A549 (cell line): ENCODE measurements around the gene PPY. TPM values are rescaled to one million over a fixed set of nuclear protein-coding genes. Genes with fewer than 3 reads are reported as not detected.
"Not testable (repeated sequence)": the region's sequence is repeated elsewhere in the genome, so short reads cannot be mapped to it uniquely, and the experiment has no call there.

Experiments used
- ATAC-seq, 2 experiments: fragments of 200-7000 bp in 1 of 2; fragments of >200 bp in 1 of 2; cut with Nextera tagmentation in 1 of 2; cut with Tn5 transposase in 1 of 2; 3 replicates each; pipeline versions ENCODE4 v1.8.0 to v1.9.1; 2018 to 2020; ENCODE audit warnings: mild to moderate bottlenecking in 1 of 2, moderate library complexity in 1 of 2
- CTCF ChIA-PET: fragments of 300-600 bp; sonication (Branson Sonifier 250); formaldehyde crosslinking; extraction: SDS; loops from one replicate; lab custom pipeline; 2021; ENCODE audit warnings: antibody characterized with exemption, inconsistent platforms; lab: Yijun Ruan, JAX
- POLR2A ChIA-PET: fragments of 350-600 bp; formaldehyde crosslinking; extraction: SDS; loops from one replicate; lab custom pipeline; 2021; ENCODE audit warnings: antibody characterized with exemption, inconsistent platforms; lab: Yijun Ruan, JAX
- DNase-seq, 2 experiments: peaks; one replicate each; pipeline versions ENCODE4 v3.0.0 to v3.0.0-alpha.2; 2011 to 2016; ENCODE audit warnings: low read depth in 1 of 2, low spot score in 1 of 2
- FAIRE-seq: peaks from 2 replicates; lab custom pipeline; 2011; peaks lifted over from hg19 to GRCh38; lab: Jason Lieb, UNC
- H3K27ac ChIP-seq, 2 experiments: fragments of >200 bp; sonication (Bioruptor Twin); formaldehyde crosslinking; 3 replicates each; pipeline ENCODE4 v1.5.1; 2016 to 2017
- H3K4me1 ChIP-seq: fragments of >200 bp; sonication (Bioruptor Twin); formaldehyde crosslinking; 3 replicates; pipeline ENCODE4 v1.6.1; 2016
- H3K4me2 ChIP-seq: fragments of >200 bp; sonication (Bioruptor Twin); formaldehyde crosslinking; 3 replicates; pipeline ENCODE4 v1.6.1; 2016
- H3K4me3 ChIP-seq: fragments of >200 bp; sonication (Bioruptor Twin); formaldehyde crosslinking; 3 replicates; pipeline ENCODE4 v1.5.1; 2016
- H3K9me3 ChIP-seq: fragments of >200 bp; sonication (Bioruptor Twin); formaldehyde crosslinking; 3 replicates; pipeline ENCODE4 v1.6.1; 2016
- CBX2 ChIP-seq: fragments of 200-600 bp; sonication (generic); IDR thresholded peaks from 2 replicates; pipeline ENCODE4 v1.6.1; 2016; ENCODE audit warnings: low read depth, mild to moderate bottlenecking, borderline replicate concordance
- CBX8 ChIP-seq: fragments of 200-600 bp; sonication (generic); IDR thresholded peaks from 2 replicates; pipeline ENCODE4 v1.6.1; 2016
- CHD2 ChIP-seq: fragments of 150-350 bp; IDR thresholded peaks from 2 replicates; pipeline ENCODE4 v1.6.1; 2014; ENCODE audit warnings: low read length; ENCODE audit not compliant: partially characterized antibody
- FOSB ChIP-seq: fragments of 250-450 bp; sonication (Bioruptor Pico); IDR thresholded peaks from 2 replicates; pipeline ENCODE4 v1.5.0; 2020; ENCODE audit warnings: mild to moderate bottlenecking, moderate library complexity
- FOXS1 ChIP-seq: fragments of 250-450 bp; sonication (Bioruptor Pico); IDR thresholded peaks from 2 replicates; pipeline ENCODE4 v1.5.0; 2020; ENCODE audit warnings: mild to moderate bottlenecking, moderate library complexity
- HOXB13 ChIP-seq: fragments of 250-450 bp; sonication (Bioruptor Pico); IDR thresholded peaks from 2 replicates; pipeline ENCODE4 v1.5.0; 2020; ENCODE audit warnings: low read depth, mild to moderate bottlenecking, moderate library complexity
- HOXB5 ChIP-seq: fragments of 250-450 bp; sonication (Bioruptor Pico); IDR thresholded peaks from 2 replicates; pipeline ENCODE4 v1.5.0; 2020; ENCODE audit warnings: mild to moderate bottlenecking, moderate library complexity
- JUNB ChIP-seq: fragments of >200 bp; sonication (Bioruptor Twin); formaldehyde crosslinking; IDR thresholded peaks from 2 replicates; pipeline ENCODE4 v1.6.1; 2016
- KDM1A ChIP-seq: fragments of 200-600 bp; sonication (generic); IDR thresholded peaks from 2 replicates; pipeline ENCODE4 v1.6.1; 2016; ENCODE audit warnings: low read depth, mild to moderate bottlenecking
- KDM5A ChIP-seq: fragments of 200-600 bp; sonication (generic); IDR thresholded peaks from 2 replicates; pipeline ENCODE4 v1.6.1; 2016; ENCODE audit warnings: antibody characterized with exemption, mild to moderate bottlenecking
- MAFK ChIP-seq: fragments of 450-650 bp; IDR thresholded peaks from 2 replicates; pipeline ENCODE4 v1.6.1; 2014; ENCODE audit not compliant: partially characterized antibody
- MAZ ChIP-seq: fragments of 150-350 bp; IDR thresholded peaks from 2 replicates; pipeline ENCODE4 v1.6.1; 2014; ENCODE audit warnings: antibody characterized with exemption, low read depth, low read length, borderline replicate concordance
- NFE2L2 ChIP-seq: fragments of 150-350 bp; conservative IDR thresholded peaks from 2 replicates; pipeline ENCODE4 v1.6.1; 2014; ENCODE audit warnings: low read length
- NPAS2 ChIP-seq: fragments of 250-450 bp; sonication (Bioruptor Pico); IDR thresholded peaks from 2 replicates; pipeline ENCODE4 v1.8.0; 2022; ENCODE audit warnings: mild to moderate bottlenecking, moderate library complexity, borderline replicate concordance
- RAD21 ChIP-seq, 2 experiments: fragments of >200 bp in 1 of 2; sonication (Bioruptor Twin) in 1 of 2; formaldehyde crosslinking in 1 of 2; IDR thresholded peaks in 1 of 2; conservative IDR thresholded peaks in 1 of 2; 2 replicates in 1 of 2; 3 replicates in 1 of 2; pipeline ENCODE4 v1.6.1; 2012 to 2018; ENCODE audit warnings: inconsistent platforms in 1 of 2
- RNF2 ChIP-seq: fragments of 200-600 bp; sonication (generic); IDR thresholded peaks from 2 replicates; pipeline ENCODE4 v1.6.1; 2016; ENCODE audit warnings: low read depth, mild to moderate bottlenecking, antibody characterized with exemption, moderate library complexity, borderline replicate concordance
- SMC3 ChIP-seq: fragments of >200 bp; sonication (Bioruptor Twin); formaldehyde crosslinking; IDR thresholded peaks from 3 replicates; pipeline ENCODE4 v1.6.1; 2018; ENCODE audit warnings: inconsistent platforms
- TFCP2L1 ChIP-seq: fragments of 250-450 bp; sonication (Bioruptor Pico); IDR thresholded peaks from 2 replicates; pipeline ENCODE4 v1.5.0; 2021; ENCODE audit warnings: mild to moderate bottlenecking
- ZC3H11A ChIP-seq: fragments of 450-650 bp; IDR thresholded peaks from 2 replicates; pipeline ENCODE4 v1.6.1; 2014; ENCODE audit warnings: antibody characterized with exemption, mild to moderate bottlenecking
- ZFP36 ChIP-seq: fragments of 450-650 bp; IDR thresholded peaks from 2 replicates; pipeline ENCODE4 v1.6.1; 2014; ENCODE audit warnings: borderline replicate concordance; ENCODE audit not compliant: partially characterized antibody
- WGBS: methylation state at CpG from one replicate; pipeline ENCODE4 v1.1.6; 2017; ENCODE audit errors: missing lambda C conversion rate; 5-methylcytosine and 5-hydroxymethylcytosine counted together
- polyA plus RNA-seq, 4 experiments: library from polyadenylated mRNA; depleted of rRNA in 3 of 4; stranded (reverse); fragments of >200 nt; fragmentation: RNase III in 1 of 4; extraction: RNeasy Plus Mini Kit Qiagen cat#74134 plus additional on column Dnase treatment in 1 of 4; gene quantifications; 2 replicates in 3 of 4; 3 replicates in 1 of 4; pipeline ENCODE4 v1.2.3, GENCODE V29; 2011 to 2017
- TF ChIP-seq, protein P1 (sequence below): fragments of 450-650 bp; IDR thresholded peaks from 2 replicates; pipeline ENCODE4 v1.6.1; 2014; ENCODE audit warnings: antibody characterized with exemption
- TF ChIP-seq, protein P2 (sequence below): IDR thresholded peaks from 2 replicates; pipeline ENCODE4 v1.6.1; 2012; ENCODE audit warnings: low read depth, borderline replicate concordance

PPY gene
- polyA plus RNA-seq, 2 of the 4 experiments (the other 2 are of a cell fraction), result not detected

DNA sequence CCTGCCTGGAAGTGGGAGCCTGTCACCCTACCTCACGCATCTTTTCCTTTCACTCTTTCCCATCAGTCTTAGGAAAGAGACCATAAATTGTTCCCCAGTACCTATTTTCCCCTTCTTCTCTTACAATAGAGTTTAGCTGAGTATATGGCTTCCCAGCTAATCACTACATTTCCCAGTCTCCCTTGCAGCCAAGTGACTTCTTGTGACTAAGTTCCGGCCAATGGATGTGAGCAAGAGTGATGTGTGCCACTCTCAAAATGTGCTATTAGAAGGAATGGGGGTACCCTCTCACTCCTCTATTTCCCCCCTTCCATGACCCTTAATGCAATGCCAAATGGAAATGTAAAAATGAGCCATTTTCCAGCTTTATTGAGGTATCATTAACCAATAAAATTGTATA is 19.7 kb upstream of the PPY start:
- ChIA-PET POLR2A (no interaction called here), CTCF (interaction anchor here (0.6 to 1.9 kb wide), 12 partner anchors 8 to 83 kb away, joined by 3 to 13 read pairs (median 4); no protein-coding TSS in a partner anchor)
- H3K4me2 ChIP-seq, result no peak overlapping the region
- H3K9me3 ChIP-seq, result no peaks in the 10 kb centered on the region
- H3K27ac ChIP-seq, result no peak overlapping the region
- ATAC-seq, result no peak
- H3K4me1 ChIP-seq, result no peaks in the 10 kb centered on the region
- H3K4me3 ChIP-seq, result no peak overlapping the region
- WGBS, result 92% methylated on average over 2 of the region's 2 CpGs
- no peak for TF ChIP-seq SMC3
- no peak for TF ChIP-seq HOXB13 (CRISPR knock-in tag)
- TF ChIP-seq FOSB (CRISPR knock-in tag), result no peak
- no peak for TF ChIP-seq TFCP2L1 (CRISPR knock-in tag)
- TF ChIP-seq FOXS1 (CRISPR knock-in tag), result no peak
- no peak for TF ChIP-seq CBX2
- no peak for TF ChIP-seq RNF2
- TF ChIP-seq KDM5A, result no peak
- no peak for TF ChIP-seq CHD2
- no peak for TF ChIP-seq NPAS2 (CRISPR knock-in tag)
- TF ChIP-seq, protein P1, sequence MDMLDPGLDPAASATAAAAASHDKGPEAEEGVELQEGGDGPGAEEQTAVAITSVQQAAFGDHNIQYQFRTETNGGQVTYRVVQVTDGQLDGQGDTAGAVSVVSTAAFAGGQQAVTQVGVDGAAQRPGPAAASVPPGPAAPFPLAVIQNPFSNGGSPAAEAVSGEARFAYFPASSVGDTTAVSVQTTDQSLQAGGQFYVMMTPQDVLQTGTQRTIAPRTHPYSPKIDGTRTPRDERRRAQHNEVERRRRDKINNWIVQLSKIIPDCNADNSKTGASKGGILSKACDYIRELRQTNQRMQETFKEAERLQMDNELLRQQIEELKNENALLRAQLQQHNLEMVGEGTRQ, result no peak
- no peak for TF ChIP-seq JUNB
- no peak for TF ChIP-seq MAZ
- no peak for TF ChIP-seq RAD21 (conservative IDR thresholded peaks at IDR 0.05 in 1 of 2, IDR thresholded peaks at IDR 0.05 in 1 of 2)
- TF ChIP-seq HOXB5 (CRISPR knock-in tag), result no peak
- no peak for TF ChIP-seq CBX8
- TF ChIP-seq NFE2L2, result no peak
- TF ChIP-seq, protein P2, sequence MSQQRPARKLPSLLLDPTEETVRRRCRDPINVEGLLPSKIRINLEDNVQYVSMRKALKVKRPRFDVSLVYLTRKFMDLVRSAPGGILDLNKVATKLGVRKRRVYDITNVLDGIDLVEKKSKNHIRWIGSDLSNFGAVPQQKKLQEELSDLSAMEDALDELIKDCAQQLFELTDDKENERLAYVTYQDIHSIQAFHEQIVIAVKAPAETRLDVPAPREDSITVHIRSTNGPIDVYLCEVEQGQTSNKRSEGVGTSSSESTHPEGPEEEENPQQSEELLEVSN, result no peak
- no peak for FAIRE-seq
- no peak for DNase-seq

DNA sequence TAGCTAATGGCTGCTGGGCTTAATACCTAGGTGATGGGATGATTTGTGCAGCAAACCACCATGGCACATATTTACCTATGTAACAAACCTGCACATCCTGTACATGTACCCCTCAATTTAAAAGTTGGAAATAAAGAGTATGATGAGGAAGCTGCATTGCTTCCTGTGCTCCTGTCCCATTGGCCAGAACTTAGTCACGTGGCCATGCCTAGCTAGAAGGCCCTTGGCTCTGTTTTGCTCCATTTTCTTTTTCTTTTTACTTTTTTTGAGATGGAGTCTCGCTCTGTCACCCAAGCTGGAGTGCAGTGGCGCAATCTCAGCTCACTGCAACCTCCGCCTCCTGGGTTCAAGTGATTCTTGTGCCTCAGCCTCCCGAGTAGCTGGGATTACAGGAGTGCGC is 19.0 kb upstream of the PPY start:
- not testable (repeated sequence) for FAIRE-seq
- TF ChIP-seq, protein P1, result peak; percentile 47
- TF ChIP-seq, all 56 proteins: peak for 1; not testable (repeated sequence) for 55
- H3K4me3 ChIP-seq, POLR2A ChIA-PET, H3K4me2 ChIP-seq, H3K27ac ChIP-seq, DNase-seq, H3K4me1 ChIP-seq, ATAC-seq, H3K9me3 ChIP-seq: not testable (repeated sequence)
- WGBS, result 80% methylated on average over 6 of the region's 6 CpGs
- CTCF ChIA-PET, result interaction anchor here (1.0 to 1.9 kb wide), 12 partner anchors 9 to 267 kb away, joined by 3 to 13 read pairs (median 4); no protein-coding TSS in a partner anchor

DNA sequence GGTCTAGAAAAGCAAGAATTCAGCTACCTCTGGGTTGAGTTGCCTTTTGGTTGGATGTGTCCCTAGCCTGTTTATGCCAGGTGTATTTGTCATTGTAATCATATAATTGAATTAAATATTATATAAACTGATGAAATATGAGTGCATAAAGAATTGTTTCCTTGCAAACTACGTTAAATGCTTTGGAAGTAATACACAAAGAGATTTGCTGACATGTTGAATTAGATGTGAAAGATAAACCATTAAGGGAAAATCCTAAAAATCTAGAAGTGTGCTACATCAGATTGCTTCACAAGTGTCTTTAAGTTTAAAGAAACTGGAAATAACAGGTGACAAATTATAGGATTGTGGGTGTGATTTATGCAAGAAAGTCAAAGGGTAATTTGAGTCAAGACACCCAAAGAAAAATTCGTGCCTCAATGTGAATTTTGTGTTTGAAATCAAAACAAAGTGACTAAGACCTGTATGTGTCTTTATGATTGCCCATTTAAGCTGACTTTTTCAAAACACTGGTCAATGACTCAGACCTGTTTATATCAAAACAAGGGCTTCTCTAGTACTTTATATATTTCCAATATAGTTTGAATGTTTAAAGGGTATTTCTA is 16.6 kb upstream of the PPY start:
- POLR2A ChIA-PET, result no interaction called here
- ATAC-seq, result no peak

More for the DNA sequence above, 16.6 kb upstream of the PPY start:
- FAIRE-seq, result peak; percentile 85
- Histone ChIP-seq H3K9me3 (no peaks in the 10 kb centered on the region), H3K4me3 (no peak overlapping the region), H3K4me1 (no peaks in the 10 kb centered on the region), H3K4me2 (no peak overlapping the region), H3K27ac (no peak overlapping the region)
- TF ChIP-seq MAFK (peak; percentile 41), KDM1A (no peak), ZC3H11A (no peak), ZFP36 (no peak)
- CTCF ChIA-PET, result interaction anchor here (0.7 to 9.4 kb wide), 9 partner anchors 15 to 404 kb away, joined by 3 to 87 read pairs (median 3); partner anchors contain the start of genes FAM171A2 and PPY
- DNase-seq, result no peak
- 40% methylated on average over 2 of the region's 2 CpGs for WGBS
